OCI-LY3 (cell line): Measurements from ENCODE around the gene WDHD1.
"Not testable (repeated sequence)": the region's sequence is repeated elsewhere in the genome, so short reads cannot be mapped to it uniquely, and the experiment has no call there.

Experiments used
- H2AFZ ChIP-seq: fragments of 200-600, 300-600 bp; shearing (Covaris generic); 2 replicates; pipeline ENCODE4 v1.6.0; 2014; ENCODE audit warnings: antibody characterized with exemption, low read depth, low read length
- H3K27ac ChIP-seq: fragments of 200-600, 300-600 bp; sonication (generic); 2 replicates; pipeline ENCODE4 v1.5.1; 2014; ENCODE audit warnings: mild to moderate bottlenecking, low read length, moderate library complexity, mixed read lengths
- H3K27me3 ChIP-seq: fragments of 200-600, 300-600 bp; sonication (generic); 2 replicates; pipeline ENCODE4 v1.6.1; 2014; ENCODE audit warnings: low read depth, low read length, mixed read lengths
- H3K36me3 ChIP-seq: fragments of 200-600, 300-600 bp; sonication (generic); replicated peaks from 2 replicates; pipeline ENCODE3; 2014; ENCODE audit warnings: low read depth, low read length, mixed read lengths
- H3K4me1 ChIP-seq: fragments of 300-600, 200-600 bp; sonication (generic); 2 replicates; pipeline ENCODE4 v1.6.1; 2014; ENCODE audit warnings: low read length, mixed read lengths
- H3K4me2 ChIP-seq: fragments of 200-600, 300-600 bp; sonication (generic); 2 replicates; pipeline ENCODE4 v1.6.1; 2014; ENCODE audit warnings: low read length, mixed read lengths
- H3K4me3 ChIP-seq: fragments of 300-600, 200-600 bp; sonication (generic); 2 replicates; pipeline ENCODE4 v1.5.1; 2014; ENCODE audit warnings: antibody characterized with exemption, mild to moderate bottlenecking, low read length, moderate library complexity
- H3K79me2 ChIP-seq: fragments of 300-600, 200-600 bp; shearing (Covaris generic); 2 replicates; pipeline ENCODE4 v1.6.1; 2014; ENCODE audit warnings: mild to moderate bottlenecking, low read length, mixed read lengths
- H3K9ac ChIP-seq: fragments of 300-600, 200-600 bp; shearing (Covaris generic); 2 replicates; pipeline ENCODE4 v1.6.0; 2014; ENCODE audit warnings: mild to moderate bottlenecking, low read length, moderate library complexity
- H3K9me3 ChIP-seq: fragments of 200-600, 300-600 bp; shearing (Covaris generic); 2 replicates; pipeline ENCODE4 v1.6.1; 2014; ENCODE audit warnings: low read length, mixed read lengths; ENCODE audit not compliant: insufficient read depth
- H4K20me1 ChIP-seq: fragments of 200-600, 300-600 bp; sonication (generic); 2 replicates; pipeline ENCODE4 v1.6.1; 2016; ENCODE audit warnings: low read length, mixed read lengths; ENCODE audit not compliant: insufficient read depth
- EZH2phosphoT487 ChIP-seq: fragments of 200-600 bp; shearing (Covaris generic); IDR thresholded peaks from 2 replicates; pipeline ENCODE4 v1.6.1; 2018; ENCODE audit warnings: antibody characterized with exemption, mixed run types, low read depth
- TF ChIP-seq, protein P1 (sequence below): fragments of 200-600, 300-600 bp; sonication (generic); IDR thresholded peaks from 2 replicates; pipeline ENCODE4 v1.5.1; 2014; ENCODE audit warnings: antibody characterized with exemption, low read length, low read depth

WDHD1 gene

DNA sequence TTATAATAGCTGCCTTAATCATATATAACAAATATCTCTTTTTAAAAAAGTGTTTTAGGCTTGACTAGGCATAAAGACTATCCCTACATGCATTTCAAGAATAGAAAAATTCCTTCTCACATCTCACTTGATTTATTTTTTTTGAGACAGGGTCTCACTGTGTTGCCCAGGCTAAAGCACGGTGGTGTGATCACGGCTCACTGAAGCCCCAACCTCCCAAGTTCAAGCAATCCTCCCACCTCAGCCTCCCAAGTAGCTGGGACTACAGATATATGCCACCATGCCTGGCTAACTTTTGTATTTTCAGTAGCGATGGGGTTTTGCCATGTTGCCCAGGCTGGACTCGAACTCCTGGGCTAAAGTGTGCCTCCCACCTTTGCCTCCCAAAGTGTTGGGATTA is 59.4 kb downstream of the WDHD1 start:
- Histone ChIP-seq H3K79me2 (peaks cover 7% of the 10 kb centered on the region), H3K4me1 (no peaks in the 10 kb centered on the region), H3K4me2 (no peak overlapping the region), H2AFZ (no peak overlapping the region), H3K4me3 (no peak overlapping the region), H3K9me3 (no peaks in the 10 kb centered on the region), H4K20me1 (no peaks in the 10 kb centered on the region), H3K9ac (no peak overlapping the region), H3K36me3 (peaks cover 14% of the 10 kb centered on the region), H3K27me3 (no peaks in the 10 kb centered on the region), H3K27ac (no peak overlapping the region)
- TF ChIP-seq, protein P1, sequence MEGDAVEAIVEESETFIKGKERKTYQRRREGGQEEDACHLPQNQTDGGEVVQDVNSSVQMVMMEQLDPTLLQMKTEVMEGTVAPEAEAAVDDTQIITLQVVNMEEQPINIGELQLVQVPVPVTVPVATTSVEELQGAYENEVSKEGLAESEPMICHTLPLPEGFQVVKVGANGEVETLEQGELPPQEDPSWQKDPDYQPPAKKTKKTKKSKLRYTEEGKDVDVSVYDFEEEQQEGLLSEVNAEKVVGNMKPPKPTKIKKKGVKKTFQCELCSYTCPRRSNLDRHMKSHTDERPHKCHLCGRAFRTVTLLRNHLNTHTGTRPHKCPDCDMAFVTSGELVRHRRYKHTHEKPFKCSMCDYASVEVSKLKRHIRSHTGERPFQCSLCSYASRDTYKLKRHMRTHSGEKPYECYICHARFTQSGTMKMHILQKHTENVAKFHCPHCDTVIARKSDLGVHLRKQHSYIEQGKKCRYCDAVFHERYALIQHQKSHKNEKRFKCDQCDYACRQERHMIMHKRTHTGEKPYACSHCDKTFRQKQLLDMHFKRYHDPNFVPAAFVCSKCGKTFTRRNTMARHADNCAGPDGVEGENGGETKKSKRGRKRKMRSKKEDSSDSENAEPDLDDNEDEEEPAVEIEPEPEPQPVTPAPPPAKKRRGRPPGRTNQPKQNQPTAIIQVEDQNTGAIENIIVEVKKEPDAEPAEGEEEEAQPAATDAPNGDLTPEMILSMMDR: no peak
- TF ChIP-seq EZH2phosphoT487: no peak

DNA sequence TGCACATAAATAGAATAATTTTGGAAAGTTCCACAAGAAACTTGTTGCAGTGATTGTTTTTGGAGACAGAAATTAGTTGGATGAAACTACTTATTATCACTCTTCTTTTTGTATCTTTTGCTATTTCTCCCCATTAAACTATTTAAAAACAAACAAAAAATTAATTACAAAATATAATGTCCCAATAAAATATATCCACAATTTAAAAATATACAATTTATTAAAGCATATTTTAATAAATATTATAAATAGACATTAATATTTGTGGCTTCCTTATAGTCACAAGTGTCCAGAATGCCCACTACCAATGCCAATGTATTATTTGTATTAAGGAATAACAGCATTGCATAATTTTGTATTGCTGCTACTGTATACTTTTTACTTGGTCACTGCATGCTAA is 71.8 kb downstream of the WDHD1 start:
- no peak overlapping the region for H3K9ac ChIP-seq
- H3K4me2 ChIP-seq: no peak overlapping the region
- H3K36me3 ChIP-seq: peaks cover 13% of the 10 kb centered on the region
- H3K79me2 ChIP-seq: no peaks in the 10 kb centered on the region
- no peak overlapping the region for H3K27ac ChIP-seq
- no peaks in the 10 kb centered on the region for H3K4me1 ChIP-seq
- no peak overlapping the region for H3K4me3 ChIP-seq
- no peaks in the 10 kb centered on the region for H3K27me3 ChIP-seq
- H2AFZ ChIP-seq: no peak overlapping the region
- no peaks in the 10 kb centered on the region for H4K20me1 ChIP-seq
- no peak for TF ChIP-seq EZH2phosphoT487
- TF ChIP-seq, protein P1: no peak
- no peaks in the 10 kb centered on the region for H3K9me3 ChIP-seq

DNA sequence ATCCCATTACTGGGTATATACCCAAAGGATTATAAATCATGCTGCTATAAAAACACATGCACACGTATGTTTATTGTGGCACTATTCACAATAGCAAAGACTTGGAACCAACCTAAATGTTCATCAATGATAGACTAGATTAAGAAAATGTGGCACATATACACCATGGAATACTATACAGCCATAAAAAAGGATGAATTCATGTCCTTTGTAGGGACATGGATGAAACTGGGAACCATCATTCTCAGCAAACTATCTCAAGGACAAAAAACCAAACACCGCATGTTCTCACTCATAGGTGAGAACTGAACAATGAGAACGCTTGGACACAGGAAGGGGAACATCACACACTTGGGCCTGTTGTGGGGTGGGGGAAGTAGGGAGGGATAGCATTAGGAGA is 73.3 kb downstream of the WDHD1 start:
- H3K4me3 ChIP-seq, H3K4me2 ChIP-seq, H3K4me1 ChIP-seq, H3K9ac ChIP-seq, H3K27ac ChIP-seq, H3K27me3 ChIP-seq, H3K79me2 ChIP-seq, H3K9me3 ChIP-seq, H4K20me1 ChIP-seq, H2AFZ ChIP-seq: not testable (repeated sequence)
- peaks cover 10% of the 10 kb centered on the region for H3K36me3 ChIP-seq

DNA sequence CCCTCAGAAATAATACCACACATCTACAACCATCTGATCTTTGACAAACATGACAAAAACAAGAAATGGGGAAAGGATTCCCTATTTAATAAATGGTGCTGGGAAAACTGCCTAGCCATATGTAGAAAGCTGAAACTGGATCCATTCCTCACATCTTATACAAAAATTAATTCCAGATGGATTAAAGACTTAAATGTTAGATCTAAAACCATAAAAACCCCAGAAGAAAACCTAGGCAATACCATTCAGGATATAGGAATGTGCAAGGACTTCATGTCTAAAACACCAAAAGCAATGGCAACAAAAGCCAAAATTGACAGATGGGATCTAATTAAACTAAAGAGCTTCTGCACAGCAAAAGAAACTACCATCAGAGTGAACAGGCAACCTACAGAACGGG is 74.1 kb downstream of the WDHD1 start:
- not testable (repeated sequence) for H3K36me3 ChIP-seq, H4K20me1 ChIP-seq

DNA sequence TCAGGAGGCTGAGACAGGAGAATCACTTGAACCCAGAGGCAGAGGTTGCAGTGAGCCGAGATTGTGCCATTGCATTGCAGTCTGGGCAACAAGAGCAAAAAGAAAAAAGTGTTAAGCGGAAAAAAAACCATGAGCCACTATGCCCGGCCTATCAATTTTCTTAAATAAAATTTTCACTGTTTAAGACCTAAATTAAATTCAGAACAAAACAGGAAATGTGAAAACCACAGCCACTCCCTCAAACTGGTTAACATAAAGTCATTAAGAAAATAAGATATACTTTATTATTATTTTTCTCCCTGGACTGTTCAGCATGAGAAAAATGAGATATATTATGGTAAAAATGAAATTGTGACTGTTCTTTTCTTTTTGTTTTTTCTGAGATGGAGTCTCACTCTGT is 79.7 kb downstream of the WDHD1 start:
- H3K4me1 ChIP-seq: peaks cover 8% of the 10 kb centered on the region
- peaks cover 13% of the 10 kb centered on the region for H3K36me3 ChIP-seq
- no peak overlapping the region for H3K4me2 ChIP-seq
- no peak overlapping the region for H3K27ac ChIP-seq
- no peak overlapping the region for H3K9ac ChIP-seq
- H3K79me2 ChIP-seq: no peaks in the 10 kb centered on the region
- H3K4me3 ChIP-seq: no peak overlapping the region
- no peaks in the 10 kb centered on the region for H4K20me1 ChIP-seq
- TF ChIP-seq, protein P1: no peak
- no peak for TF ChIP-seq EZH2phosphoT487
- H3K27me3 ChIP-seq: no peaks in the 10 kb centered on the region
- no peak overlapping the region for H2AFZ ChIP-seq
- no peaks in the 10 kb centered on the region for H3K9me3 ChIP-seq

More for the DNA sequence above, 74.1 kb downstream of the WDHD1 start:
- not testable (repeated sequence) for H3K4me3 ChIP-seq, H3K9ac ChIP-seq, H3K27ac ChIP-seq, H3K79me2 ChIP-seq, H2AFZ ChIP-seq, H3K9me3 ChIP-seq, H3K27me3 ChIP-seq, H3K4me2 ChIP-seq, H3K4me1 ChIP-seq
